Esophagus (tissue), 2 donors: Measurements from ENCODE around the gene EEFSEC. TPM values are rescaled to one million over a fixed set of nuclear protein-coding genes. Genes with fewer than 3 reads are reported as not detected.

Source experiments
- H3K27ac ChIP-seq, 2 donors: one replicate each; pipeline ENCODE4 v1.5.1; 2013; ENCODE audit warnings: low read depth in 2 of 2, mild to moderate bottlenecking in 2 of 2, inconsistent platforms in 1 of 2, low read length in 1 of 2, moderate library complexity in 1 of 2
- H3K27me3 ChIP-seq, 2 donors: one replicate each; pipeline ENCODE4 v1.6.1; 2013; ENCODE audit warnings: low read length in 2 of 2, control low read depth in 1 of 2, mild to moderate bottlenecking in 1 of 2; ENCODE audit not compliant: insufficient read depth in 2 of 2, control insufficient read depth in 1 of 2
- H3K36me3 ChIP-seq, 2 donors: one replicate each; pipeline ENCODE4 v1.6.1; 2013; ENCODE audit warnings: low read length in 1 of 2; ENCODE audit not compliant: control insufficient read depth in 2 of 2, insufficient read depth in 2 of 2
- H3K4me1 ChIP-seq, 2 donors: one replicate each; pipeline ENCODE4 v1.6.1; 2013; ENCODE audit warnings: low read length in 1 of 2; ENCODE audit not compliant: control insufficient read depth in 2 of 2, insufficient read depth in 2 of 2
- H3K4me3 ChIP-seq, 2 donors: one replicate each; pipeline ENCODE4 v1.5.1; 2013; ENCODE audit warnings: low read length in 2 of 2, mild to moderate bottlenecking in 2 of 2, low read depth in 1 of 2, moderate library complexity in 1 of 2
- H3K9me3 ChIP-seq, 2 donors: one replicate each; pipeline ENCODE4 v1.6.1; 2013; ENCODE audit warnings: mild to moderate bottlenecking in 2 of 2, low read depth in 1 of 2, low read length in 1 of 2, moderate library complexity in 1 of 2; ENCODE audit not compliant: control insufficient read depth in 2 of 2, insufficient read depth in 1 of 2
- WGBS, 2 donors: extraction: QIAGEN DNeasy Blood & Tissue Kit; methylation state at CpG; one replicate each; pipeline ENCODE4 v1.1.7; 2013; 5-methylcytosine and 5-hydroxymethylcytosine counted together
- polyA plus RNA-seq, 2 donors: library from polyadenylated mRNA; stranded (reverse); fragments of 200-250 nt; gene quantifications; one replicate each; pipeline ENCODE4 v1.2.3, GENCODE V29; 2013
- donor health status: healthy with polysubstance abuse.
- donor health status: Bipolar disorder and iron deficiency.

EEFSEC gene
- polyA plus RNA-seq, 2 donors = 6.1 to 10.0 TPM

- Histone ChIP-seq H3K9me3 (no peaks in the 10 kb centered on the region), H3K27me3 (peaks cover 0 to 19% of the 10 kb centered on the region in 2 donors), H3K36me3 (no peaks in the 10 kb centered on the region), H3K27ac (no peak overlapping the region), H3K4me3 (no peak overlapping the region), H3K4me1 (no peaks in the 10 kb centered on the region)
- 83 to 85% methylated on average over 6 of the region's 6 CpGs for WGBS, 2 donors
Measured at GRCh38 chr3:128435058-128435457, 281.8 kb downstream of the EEFSEC start.

- H3K4me3 ChIP-seq = no peak overlapping the region
- H3K27me3 ChIP-seq = peaks cover 0 to 19% of the 10 kb centered on the region in 2 donors
- no peak overlapping the region for H3K27ac ChIP-seq
- no peaks in the 10 kb centered on the region for H3K36me3 ChIP-seq
- no peaks in the 10 kb centered on the region for H3K9me3 ChIP-seq
- WGBS, 2 donors = 81 to 83% methylated on average over 5 of the region's 5 CpGs
- H3K4me1 ChIP-seq = no peaks in the 10 kb centered on the region
Measured at GRCh38 chr3:128435561-128435960, 282.3 kb downstream of the EEFSEC start.

- Histone ChIP-seq H3K27ac (no peak overlapping the region), H3K36me3 (no peaks in the 10 kb centered on the region), H3K27me3 (peaks cover 0 to 19% of the 10 kb centered on the region in 2 donors), H3K9me3 (no peaks in the 10 kb centered on the region), H3K4me1 (no peaks in the 10 kb centered on the region), H3K4me3 (no peak overlapping the region)
- WGBS, 2 donors = 78 to 87% methylated on average over 3 of the region's 3 CpGs
Measured at GRCh38 chr3:128436214-128436613, 282.9 kb downstream of the EEFSEC start.

GRCh38 chr3:128438488-128439072 is 285.3 kb downstream of the EEFSEC start:
- no peaks in the 10 kb centered on the region for H3K36me3 ChIP-seq
- no peaks in the 10 kb centered on the region for H3K9me3 ChIP-seq
- H3K27ac ChIP-seq = no peak overlapping the region
- no peak overlapping the region for H3K4me3 ChIP-seq
- H3K4me1 ChIP-seq = no peaks in the 10 kb centered on the region
- no peaks in the 10 kb centered on the region for H3K27me3 ChIP-seq
- WGBS, 2 donors = 70 to 76% methylated on average over 6 of the region's 6 CpGs

GRCh38 chr3:128439226-128439625 is 285.9 kb downstream of the EEFSEC start:
- no peaks in the 10 kb centered on the region for H3K9me3 ChIP-seq
- no peak overlapping the region for H3K27ac ChIP-seq
- H3K4me3 ChIP-seq = no peak overlapping the region
- 42 to 48% methylated on average over 3 of the region's 3 CpGs for WGBS, 2 donors
- no peaks in the 10 kb centered on the region for H3K36me3 ChIP-seq
- no peaks in the 10 kb centered on the region for H3K4me1 ChIP-seq
- H3K27me3 ChIP-seq = no peaks in the 10 kb centered on the region

- Histone ChIP-seq H3K27ac (no peak overlapping the region), H3K36me3 (no peaks in the 10 kb centered on the region), H3K27me3 (no peaks in the 10 kb centered on the region), H3K9me3 (no peaks in the 10 kb centered on the region), H3K4me3 (no peak overlapping the region), H3K4me1 (no peaks in the 10 kb centered on the region)
- 81 to 82% methylated on average over 7 of the region's 7 CpGs for WGBS, 2 donors
Measured at GRCh38 chr3:128442070-128442469, 288.8 kb downstream of the EEFSEC start.

- Histone ChIP-seq H3K27me3 (no peaks in the 10 kb centered on the region), H3K27ac (no peak overlapping the region)
- WGBS, 2 donors = 83 to 89% methylated on average over 6 of the region's 6 CpGs
Measured at GRCh38 chr3:128442949-128443348, 289.7 kb downstream of the EEFSEC start.

GRCh38 chr3:128443771-128444170 is 290.5 kb downstream of the EEFSEC start:
- H3K4me3 ChIP-seq = no peak overlapping the region
- no peaks in the 10 kb centered on the region for H3K27me3 ChIP-seq
- no peak overlapping the region for H3K27ac ChIP-seq
- no peaks in the 10 kb centered on the region for H3K9me3 ChIP-seq
- no peaks in the 10 kb centered on the region for H3K4me1 ChIP-seq
- 61 to 63% methylated on average over 3 of the region's 3 CpGs for WGBS, 2 donors
- no peaks in the 10 kb centered on the region for H3K36me3 ChIP-seq

More at GRCh38 chr3:128442949-128443348, 289.7 kb downstream of the EEFSEC start:
- no peaks in the 10 kb centered on the region for H3K36me3 ChIP-seq
- no peak overlapping the region for H3K4me3 ChIP-seq
- no peaks in the 10 kb centered on the region for H3K9me3 ChIP-seq
- H3K4me1 ChIP-seq = no peaks in the 10 kb centered on the region

- no peak overlapping the region for H3K4me3 ChIP-seq
- H3K4me1 ChIP-seq = no peaks in the 10 kb centered on the region
- WGBS, 2 donors = 93% methylated on average over 1 of the region's 1 CpG
- H3K36me3 ChIP-seq = no peaks in the 10 kb centered on the region
- no peak overlapping the region for H3K27ac ChIP-seq
- H3K27me3 ChIP-seq = no peaks in the 10 kb centered on the region
- no peaks in the 10 kb centered on the region for H3K9me3 ChIP-seq
Measured at GRCh38 chr3:128445357-128445756, 292.1 kb downstream of the EEFSEC start.

GRCh38 chr3:128446821-128447220 is 293.5 kb downstream of the EEFSEC start:
- no peaks in the 10 kb centered on the region for H3K4me1 ChIP-seq
- H3K27me3 ChIP-seq = no peaks in the 10 kb centered on the region
- WGBS, 2 donors = 82 to 84% methylated on average over 1 of the region's 1 CpG
- H3K36me3 ChIP-seq = no peaks in the 10 kb centered on the region
- H3K4me3 ChIP-seq = no peak overlapping the region
- H3K9me3 ChIP-seq = peaks cover 0 to 2% of the 10 kb centered on the region in 2 donors
- H3K27ac ChIP-seq = no peak overlapping the region
